ENCODE measurements around the gene EFEMP2.

Gene EFEMP2

DNA sequence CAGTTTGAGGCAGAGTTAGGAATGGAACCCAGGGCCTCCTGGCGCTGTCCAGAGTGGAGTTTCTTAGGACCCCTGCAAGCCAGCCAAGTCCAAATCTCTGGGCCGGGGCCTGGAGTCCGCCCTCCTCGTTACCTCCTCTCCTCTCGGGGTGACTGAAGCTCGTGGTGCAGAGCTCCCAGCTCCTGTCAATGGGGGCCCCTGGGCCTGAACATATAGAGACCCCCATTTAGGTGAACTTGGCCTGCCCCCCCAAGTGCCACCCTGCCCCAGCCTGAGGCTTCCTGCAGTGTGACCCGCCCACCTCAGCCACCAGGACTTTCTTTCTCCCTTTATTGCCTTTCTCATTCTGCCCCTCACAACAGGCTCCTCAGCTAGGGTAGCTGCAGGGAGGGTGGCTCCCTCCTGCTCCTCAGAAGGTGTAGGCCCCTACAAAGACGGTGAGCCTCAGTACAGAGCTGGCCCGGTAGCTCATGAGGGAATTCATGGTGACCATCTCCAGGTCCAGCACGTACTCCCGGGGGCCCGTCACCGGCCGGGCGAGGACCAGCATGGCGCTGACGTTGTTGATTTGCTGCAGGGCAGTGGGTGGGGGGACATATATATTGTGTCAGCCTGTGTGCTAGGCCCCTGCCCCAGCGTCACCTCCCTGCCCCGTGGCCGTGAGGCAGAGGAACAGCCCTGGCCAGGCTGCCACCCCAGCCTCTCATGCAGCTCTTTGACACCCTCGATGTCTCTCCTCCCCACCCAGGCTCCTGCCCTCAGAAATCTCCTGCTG lies 5.9 kb downstream of the EFEMP2 start:
- no peak for DNase-seq (ENCODE audit: low read depth in 1 of 2, low spot score in 1 of 2)

DNA sequence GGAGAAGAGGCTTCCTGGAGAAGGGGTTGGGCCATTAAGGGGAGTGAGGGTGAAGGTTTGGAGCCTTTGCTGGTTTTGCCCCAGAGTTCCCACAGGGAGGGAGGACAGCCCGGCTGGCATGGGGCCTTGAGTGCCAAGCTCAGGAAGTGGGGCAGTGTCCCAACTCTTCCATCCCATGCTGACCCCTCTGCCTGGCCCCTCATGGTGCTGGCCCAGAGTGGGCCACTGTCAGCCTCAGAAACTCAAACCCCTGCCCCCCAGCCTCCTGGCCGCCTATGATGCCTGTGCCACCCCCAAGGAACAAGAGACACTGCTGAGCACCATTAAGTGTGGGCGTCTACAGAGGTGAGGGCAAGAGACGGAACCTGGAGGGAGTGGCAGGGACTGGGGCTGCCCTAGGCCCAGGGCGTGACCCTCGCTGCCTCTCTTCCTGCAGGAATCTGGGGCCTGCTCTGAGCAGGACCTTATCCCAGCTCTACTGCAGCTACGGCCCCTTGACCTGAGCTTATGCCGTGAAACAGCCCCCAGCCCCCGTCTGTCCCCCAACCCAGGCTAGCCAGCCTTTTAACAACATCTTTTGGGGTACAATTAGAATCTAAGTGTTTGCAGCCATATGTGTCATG lies 6.9 kb downstream of the EFEMP2 start:
- no peak for DNase-seq (ENCODE audit: low read depth in 1 of 2, low spot score in 1 of 2)

DNA sequence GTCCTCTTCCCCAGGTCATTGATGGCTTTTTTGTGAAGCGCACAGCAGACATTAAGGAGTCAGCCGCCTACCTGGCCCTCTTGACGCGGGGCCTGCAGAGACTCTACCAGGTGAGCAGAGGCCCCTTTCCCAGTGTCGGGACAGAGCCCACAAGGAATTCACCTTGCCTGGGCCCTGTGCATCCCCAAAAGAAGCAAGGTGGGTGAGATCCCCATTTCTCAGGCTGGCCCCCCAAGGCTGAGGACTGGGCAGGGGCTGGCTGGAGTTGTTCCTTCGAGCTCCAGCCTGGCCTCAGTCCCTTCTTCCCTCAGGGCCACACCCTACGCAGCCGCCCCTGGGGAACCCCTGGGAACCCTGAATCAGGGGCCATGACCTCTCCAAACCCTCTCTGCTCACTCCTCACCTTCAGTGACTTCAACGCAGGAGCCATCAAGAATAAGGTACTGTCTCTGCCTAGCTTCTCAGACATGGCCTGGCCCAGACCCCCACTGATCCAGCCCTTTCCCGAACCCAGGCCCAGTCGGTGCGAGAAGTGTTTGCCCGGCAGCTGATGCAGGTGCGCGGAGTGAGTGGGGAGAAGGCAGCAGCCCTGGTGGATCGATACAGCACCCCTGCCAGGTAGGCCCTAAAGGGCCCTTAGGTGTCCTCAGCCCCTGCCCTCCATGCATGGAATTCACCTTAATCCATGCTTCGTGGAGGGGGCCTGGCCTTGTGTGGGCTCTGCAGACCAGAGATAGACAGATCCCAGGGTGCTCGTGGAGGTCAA lies 7.7 kb downstream of the EFEMP2 start:
- DNase-seq (ENCODE audit: low read depth in 1 of 2, low spot score in 1 of 2), result no peak

DNA sequence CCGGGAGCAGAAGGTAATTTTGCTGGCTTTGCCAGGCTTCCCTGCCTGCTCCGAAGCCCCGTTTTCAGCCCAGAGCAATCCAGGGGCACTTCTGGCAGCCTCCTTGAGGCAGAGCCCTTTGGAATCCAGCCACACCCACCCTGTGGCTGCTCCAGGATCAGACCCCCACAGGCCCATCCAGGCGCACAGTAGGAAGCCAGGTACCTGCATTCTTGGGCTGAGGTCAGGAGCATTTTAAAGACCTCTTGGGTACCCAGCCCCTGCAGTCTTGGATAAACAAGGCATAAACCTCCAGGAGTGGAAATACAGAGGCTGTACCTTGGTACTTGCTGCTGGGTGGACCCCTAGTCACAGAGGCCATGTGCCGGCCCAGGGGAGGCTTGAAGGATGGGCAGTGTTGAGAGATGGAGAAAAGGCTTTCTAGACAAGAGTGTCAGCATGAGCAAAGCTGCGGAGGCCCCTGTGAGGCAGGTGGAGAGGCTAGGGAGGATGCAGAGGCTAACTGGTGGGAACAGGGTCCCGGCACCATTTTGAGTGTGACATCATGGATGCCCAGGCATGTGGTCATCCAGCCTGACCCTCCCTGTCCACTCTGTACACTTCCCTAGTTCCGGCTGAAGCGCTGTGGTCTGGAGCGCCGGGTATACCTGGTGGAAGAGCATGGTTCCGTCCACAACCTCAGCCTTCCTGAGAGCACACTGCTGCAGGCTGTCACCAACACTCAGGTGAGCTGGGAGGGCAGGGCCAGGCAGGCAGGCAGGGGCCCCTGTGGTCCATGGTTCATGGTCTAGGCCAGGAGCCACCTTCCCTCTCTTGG lies 8.5 kb downstream of the EFEMP2 start:
- DNase-seq (ENCODE audit: low read depth in 1 of 2, low spot score in 1 of 2), result no peak

DNA sequence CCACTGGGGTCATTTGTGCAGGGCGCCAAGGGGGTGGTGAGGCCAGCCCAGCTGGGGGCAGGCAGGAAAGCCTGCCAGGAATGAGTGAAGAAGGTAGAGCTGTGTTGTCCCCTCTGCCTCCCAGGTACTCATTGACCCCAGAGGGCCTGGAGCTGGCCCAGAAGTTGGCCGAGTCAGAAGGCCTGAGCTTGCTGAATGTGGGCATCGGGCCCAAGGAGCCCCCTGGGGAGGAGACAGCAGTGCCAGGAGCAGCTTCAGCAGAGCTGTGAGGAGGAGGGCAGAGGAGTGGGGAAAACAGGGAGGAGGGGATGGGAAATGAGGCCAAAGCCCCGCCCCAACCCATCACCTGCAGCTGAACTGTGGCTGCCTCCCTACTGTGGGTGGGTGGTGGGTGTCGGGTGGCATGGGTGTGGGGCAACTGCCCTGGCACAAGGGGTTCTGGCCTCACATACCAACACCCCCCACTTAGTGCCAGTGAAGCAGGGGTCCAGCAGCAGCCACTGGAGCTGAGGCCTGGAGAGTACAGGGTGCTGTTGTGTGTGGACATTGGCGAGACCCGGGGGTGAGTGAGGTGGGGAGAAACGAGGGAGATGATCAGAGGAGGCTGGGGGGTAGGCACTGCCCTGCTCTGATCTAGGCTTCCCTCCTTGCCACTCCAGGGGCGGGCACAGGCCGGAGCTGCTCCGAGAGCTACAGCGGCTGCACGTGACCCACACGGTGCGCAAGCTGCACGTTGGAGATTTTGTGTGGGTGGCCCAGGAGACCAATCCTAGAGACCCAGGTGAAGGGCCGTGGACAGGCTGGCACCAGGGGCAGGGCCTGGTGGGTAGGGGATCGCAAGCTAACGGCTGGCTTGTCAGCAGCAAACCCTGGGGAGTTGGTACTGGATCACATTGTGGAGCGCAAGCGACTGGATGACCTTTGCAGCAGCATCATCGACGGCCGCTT lies 9.4 kb downstream of the EFEMP2 start:
- DNase-seq (ENCODE audit: low read depth in 1 of 2, low spot score in 1 of 2), result no peak

DNA sequence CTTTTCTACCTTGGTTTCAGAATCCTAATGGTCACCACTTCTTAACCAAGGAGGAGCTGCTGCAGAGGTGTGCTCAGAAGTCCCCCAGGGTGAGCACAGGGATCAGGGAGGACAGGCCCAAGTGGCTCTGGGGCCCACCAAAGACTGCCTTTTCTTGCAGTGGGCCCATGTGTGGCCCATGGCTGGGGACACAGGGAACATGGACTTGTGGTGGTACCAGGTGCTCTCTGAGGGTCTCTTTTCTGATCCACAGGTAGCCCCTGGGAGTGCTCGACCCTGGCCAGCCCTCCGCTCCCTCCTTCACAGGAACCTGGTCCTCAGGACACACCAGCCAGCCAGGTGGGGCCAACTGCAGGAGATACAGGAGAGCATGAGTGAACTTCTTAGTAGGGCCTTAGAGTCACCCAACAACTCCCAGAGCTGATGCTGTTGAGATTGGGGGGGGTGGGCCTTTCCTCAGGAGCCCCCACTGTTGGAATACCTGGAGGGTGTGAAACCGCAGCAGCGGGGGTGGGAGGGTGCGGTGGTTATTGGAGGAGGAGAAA lies 10.3 kb downstream of the EFEMP2 start:
- DNase-seq (ENCODE audit: low read depth in 1 of 2, low spot score in 1 of 2), result no peak

DNA sequence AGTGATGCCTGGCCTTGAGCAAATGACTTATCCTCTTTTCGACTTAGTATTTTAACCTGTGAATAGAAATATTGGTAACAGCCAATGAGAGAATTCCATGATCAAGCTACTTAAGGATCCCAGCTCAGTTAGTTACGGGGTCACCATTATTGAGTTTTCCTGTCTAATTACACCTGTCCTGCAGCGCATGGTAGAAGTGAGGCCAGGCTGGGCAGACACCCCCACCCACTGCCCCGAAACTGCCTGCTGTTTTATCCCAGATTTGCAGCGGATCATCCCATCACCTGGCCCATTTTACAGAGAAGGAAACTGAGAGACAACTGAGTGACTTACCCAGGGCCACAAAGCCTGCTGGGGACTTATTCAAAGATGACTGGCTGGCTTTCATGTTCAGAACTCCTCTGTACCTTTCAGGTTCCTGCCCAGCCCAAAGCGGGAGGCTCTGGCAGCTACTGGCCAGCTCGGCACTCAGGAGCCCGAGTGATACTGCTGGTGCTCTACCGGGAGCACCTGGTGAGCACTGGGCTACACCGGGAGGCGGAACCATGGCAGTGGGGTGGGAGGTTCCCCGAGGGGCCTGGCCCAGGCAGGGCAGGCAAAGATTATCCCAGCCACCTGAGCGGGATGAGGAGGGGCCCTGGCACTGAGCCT lies 10.9 kb downstream of the EFEMP2 start:
- no peak for DNase-seq (ENCODE audit: low read depth in 1 of 2, low spot score in 1 of 2)

DNA sequence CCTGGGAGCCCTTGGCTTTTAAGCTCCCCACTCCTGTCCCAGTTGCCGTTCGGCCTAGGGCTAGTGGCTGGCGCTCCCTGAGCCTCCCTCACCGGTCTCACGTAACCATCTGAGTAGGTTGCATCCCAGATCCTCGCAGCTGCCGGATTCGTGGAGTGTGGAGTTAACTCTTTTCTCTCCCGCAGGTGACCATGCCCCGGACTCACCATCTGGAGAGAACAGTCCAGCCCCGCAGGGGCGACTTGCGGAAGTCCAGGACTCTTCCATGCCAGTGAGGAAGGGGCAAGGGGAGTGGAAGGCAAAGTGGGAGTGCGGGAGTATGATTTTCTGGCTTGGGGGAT lies 11.5 kb downstream of the EFEMP2 start:
- DNase-seq (ENCODE audit: low read depth in 1 of 2, low spot score in 1 of 2), result no peak

DNA sequence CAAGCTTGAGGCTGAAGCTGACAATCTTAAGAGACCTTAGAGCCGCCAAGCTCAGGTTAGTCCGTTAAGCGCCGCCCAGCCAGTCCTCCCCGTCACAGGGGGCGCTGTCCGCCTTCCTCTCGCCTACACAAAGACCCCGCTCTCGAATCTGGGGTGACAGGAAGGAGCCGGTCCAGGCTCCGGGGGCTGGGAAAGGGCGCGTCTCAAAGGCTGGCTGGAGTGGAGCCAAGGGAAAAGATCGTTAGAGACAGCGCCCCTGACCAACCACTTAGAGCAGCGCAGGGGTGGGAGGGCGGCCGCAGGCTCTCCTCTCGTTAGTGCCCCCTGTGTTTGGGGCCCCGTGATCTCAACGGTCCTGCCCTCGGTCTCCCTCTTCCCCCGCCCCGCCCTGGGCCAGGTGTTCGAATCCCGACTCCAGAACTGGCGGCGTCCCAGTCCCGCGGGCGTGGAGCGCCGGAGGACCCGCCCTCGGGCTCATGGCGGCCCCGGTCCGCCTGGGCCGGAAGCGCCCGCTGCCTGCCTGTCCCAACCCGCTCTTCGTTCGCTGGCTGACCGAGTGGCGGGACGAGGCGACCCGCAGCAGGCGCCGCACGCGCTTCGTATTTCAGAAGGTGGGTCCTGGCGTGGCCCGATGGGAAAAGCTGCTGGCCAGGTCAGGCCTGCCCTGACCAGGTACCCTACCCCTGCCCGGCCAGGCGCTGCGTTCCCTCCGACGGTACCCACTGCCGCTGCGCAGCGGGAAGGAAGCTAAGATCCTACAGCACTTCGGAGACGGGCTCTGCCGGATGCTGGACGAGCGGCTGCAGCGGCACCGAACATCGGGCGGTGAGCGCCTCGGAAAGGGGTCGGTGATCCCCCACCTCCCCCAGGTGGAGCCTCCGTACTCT lies 12.1 kb downstream of the EFEMP2 start, which contains the start of gene MUS81:
Gene MUS81, plus strand, starts transcription at position 156 of the 887 bp plus-strand sequence. Its CDS starts 321 bp downstream, at position 477.
- DNase-seq (ENCODE audit: low read depth in 1 of 2, low spot score in 1 of 2), result peak; percentile 93 to 98

DNA sequence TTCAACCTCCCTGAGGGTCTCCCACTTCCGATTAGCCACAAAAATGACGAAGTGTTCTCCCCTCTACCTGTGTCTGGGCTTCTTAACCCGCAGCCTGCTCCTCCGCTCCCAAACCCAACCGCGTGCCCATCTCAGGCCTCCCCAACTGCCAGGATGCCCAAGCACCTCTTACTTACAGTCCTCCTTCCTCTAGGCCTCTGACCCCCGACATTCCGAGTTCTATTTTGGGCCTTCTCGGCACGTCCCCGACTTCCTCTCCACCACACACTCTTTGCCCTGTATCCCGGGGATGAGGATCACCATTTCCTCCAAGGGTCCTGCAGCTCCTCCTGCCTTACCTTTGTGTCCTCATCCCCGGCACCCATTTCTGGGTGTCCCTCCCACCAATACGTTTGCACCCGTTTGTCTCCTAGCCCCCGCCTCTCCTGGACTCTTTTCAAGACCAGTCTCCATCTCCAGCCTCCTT lies 12.8 kb downstream of the EFEMP2 start:
- DNase-seq (ENCODE audit: low read depth in 1 of 2, low spot score in 1 of 2), result no peak

DNA sequence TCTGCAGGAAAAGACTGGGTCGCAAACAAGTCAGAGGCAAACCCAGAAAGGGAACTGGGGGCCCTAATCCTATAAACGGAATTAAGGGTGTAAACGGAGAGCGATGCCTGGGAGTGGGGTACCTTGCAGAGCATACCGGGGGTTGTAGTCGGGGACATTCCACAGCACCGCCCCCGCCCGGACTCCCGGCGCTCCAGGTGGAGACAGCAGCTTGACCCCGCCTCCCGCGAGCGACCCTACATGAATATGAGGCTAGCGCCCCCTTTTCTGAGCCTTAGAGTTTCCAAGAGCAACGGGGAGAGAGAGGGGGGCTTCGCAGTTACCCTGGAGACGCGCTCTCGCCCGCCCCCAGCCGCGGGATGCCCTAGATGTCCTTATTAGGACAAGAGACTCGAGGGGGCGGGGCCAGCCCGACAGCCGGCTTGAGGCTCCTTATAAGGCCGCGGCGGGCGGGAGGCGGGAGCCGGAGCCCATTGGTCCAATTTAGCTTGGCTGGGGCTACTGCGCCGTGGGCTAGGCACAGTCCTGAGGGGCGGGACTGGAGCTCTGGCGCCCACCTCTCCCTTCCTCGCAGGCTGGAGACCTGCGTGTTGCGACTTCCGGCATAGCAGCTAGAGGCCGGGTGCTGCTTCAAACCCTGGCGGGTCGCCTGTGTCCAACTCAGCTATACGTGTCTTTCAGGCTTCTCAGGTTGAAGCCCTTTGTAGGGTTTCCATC lies 13.3 kb downstream of the EFEMP2 start:
- DNase-seq (ENCODE audit: low read depth in 1 of 2, low spot score in 1 of 2), result peak; percentile 88 to 93

DNA sequence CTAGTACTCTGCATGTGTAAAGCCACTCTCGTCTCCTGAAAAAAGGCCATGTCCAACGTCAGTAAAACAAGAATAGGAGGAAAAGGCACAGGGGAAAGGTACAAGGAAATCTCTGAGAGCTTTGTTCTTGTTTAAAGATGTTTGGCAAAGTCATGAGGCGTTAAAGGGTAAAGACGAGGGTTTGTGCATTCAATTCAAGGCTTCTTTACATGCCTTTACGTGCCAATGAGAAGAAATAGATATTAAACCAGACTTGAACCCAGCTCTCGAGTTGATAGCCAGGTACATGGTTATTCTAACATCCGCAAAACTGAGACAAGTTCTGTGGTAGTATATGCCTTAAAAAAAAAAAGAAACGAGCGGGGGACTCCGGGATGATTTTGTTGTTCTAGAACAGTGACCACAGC lies 13.9 kb downstream of the EFEMP2 start:
- DNase-seq (ENCODE audit: low read depth in 1 of 2, low spot score in 1 of 2), result no peak

DNA sequence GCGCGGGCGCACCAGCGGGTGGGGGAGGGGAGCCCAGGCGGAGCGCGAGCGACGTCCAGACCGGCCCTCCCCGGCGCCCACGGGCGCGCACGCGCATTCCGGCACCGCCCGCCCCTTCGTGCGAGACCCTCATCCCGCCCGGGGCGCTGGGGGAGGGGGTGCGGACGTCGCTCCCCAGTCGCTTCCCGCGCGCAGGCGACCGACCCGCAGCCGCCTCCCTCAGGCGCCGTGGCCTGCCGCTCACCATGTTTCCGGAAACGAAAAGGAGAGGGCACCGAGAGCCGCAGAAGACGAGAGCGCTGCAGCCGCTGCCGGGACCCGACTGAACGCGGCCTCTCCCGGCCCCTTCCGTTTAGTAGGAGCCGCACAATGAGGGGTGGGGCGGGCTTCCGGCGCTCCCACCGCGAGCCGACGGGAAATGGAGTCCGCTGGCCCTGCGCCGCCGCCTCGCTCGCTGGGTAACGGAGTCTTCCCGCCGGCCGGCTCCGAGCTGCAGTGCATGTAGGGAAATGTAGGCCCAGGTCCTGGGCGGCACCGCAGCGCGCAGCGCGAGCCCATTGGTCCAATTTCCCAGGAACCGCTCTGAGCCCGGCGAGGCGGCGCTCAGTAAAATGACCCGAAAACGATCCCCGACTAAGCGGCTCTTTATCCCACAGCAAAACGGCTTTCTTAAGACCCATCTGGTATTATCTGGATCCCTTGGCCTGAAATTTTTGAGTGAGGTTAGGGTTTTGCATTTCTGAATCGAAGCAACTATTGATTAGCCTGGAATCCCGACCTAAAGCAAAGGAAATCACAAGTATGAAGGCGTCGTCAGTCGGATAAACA lies 14.5 kb downstream of the EFEMP2 start, which contains the start of gene CFL1:
Gene CFL1, minus strand, starts transcription at position 328 of the 828 bp plus-strand sequence. Its CDS starts 81 bp downstream, at position 247.
- peak; percentile 93 to 97 for DNase-seq (ENCODE audit: low read depth in 1 of 2, low spot score in 1 of 2)

DNA sequence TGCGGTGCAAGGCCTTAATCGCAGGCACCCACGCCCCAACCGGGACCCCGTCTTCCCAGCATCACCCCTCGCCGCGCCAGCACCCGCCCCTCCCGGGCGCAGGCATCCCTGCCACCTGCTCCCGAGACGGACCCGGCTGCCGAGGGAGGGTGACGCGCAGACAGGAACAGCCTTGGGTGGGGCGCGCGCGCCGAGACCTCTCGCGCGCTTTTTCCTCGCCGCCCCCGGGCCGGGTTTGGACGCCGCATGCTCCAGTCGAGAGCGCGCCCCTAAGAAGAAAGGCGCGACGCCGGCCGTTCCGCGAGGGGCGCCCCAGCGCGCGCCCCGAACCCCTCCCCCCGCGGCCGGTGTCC lies 15.1 kb downstream of the EFEMP2 start:
- peak; percentile 52 to 53 for DNase-seq (ENCODE audit: low read depth in 1 of 2, low spot score in 1 of 2)

DNA sequence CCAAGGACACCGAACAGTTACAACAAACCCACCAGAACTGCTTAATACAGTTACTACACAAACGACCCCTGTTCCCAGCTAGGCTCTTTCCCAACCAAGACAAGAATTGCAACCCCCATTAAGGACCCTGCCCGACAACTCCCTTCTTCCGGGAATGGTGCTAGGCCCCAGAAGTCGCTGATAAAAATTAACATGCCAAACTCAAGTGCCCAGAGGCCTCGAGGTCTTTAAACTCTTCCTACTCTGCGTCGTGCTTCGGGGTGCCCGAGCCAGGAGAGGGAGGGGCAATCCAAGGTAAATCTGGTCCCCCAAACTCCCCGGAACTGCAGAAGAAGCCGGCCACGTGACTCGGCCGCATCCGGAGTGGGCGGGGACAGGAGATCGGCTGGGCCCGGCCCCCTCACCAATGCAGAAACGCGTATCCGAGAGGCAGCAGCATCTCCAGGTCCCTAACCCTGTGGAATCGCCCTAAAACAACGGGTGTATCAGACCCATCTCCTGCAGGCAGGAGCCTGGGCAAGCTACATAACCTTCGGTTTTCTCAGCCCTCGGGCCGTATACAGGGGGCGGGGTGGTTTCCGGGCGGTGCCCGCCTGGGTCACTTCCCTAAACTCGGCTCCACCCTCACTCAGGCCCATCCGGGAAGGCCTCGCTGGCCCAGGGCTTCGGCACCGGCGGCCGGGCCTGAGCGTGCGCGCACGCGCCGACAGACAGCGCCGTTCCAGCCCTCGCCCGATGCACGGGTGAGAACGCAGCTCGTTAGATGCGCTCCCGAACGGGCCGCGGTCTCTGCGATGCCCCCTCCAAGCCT lies 15.7 kb downstream of the EFEMP2 start:
- DNase-seq (ENCODE audit: low read depth in 1 of 2, low spot score in 1 of 2), result peak; percentile 75 to 76

DNA sequence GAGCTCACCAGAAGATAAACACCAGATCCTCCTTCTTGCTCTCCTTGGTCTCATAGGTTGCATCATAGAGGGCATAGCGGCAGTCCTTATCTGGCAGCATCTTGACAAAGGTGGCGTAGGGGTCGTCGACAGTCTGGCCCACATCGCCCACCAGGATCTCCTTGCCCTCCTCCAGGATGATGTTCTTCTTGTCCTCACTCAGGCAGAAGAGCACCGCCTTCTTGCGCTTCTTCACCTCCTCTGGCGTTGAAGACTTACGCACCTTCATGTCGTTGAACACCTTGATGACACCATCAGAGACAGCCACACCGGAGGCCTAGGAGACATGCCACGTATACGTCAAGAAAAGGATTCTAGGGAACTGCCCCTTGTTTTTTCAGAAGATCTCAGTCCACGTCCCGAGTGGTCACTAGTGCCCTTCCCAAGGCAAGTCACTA lies 16.7 kb downstream of the EFEMP2 start:
- no peak for DNase-seq (ENCODE audit: low read depth in 1 of 2, low spot score in 1 of 2)

Data from activated T-helper 1 cell treated with anti-CD3 and anti-CD28 coated beads, Interleukin-2, amount 50 U/mL, for 16 hours (primary cell).